GM06990 (cell line): ENCODE measurements around the gene MGAT3.

ENCODE experiments used
- DNase-seq: peaks from one replicate; pipeline ENCODE4 v3.0.0-alpha.2; 2011; ENCODE audit not compliant: insufficient read length; ENCODE audit errors: extremely low read depth
- H3K27me3 ChIP-seq: replicated peaks from 2 replicates; pipeline ENCODE4 v1.6.0; 2011; ENCODE audit warnings: low read length; ENCODE audit not compliant: control insufficient read depth, insufficient read depth
- H3K36me3 ChIP-seq: 2 replicates; pipeline ENCODE4 v1.5.1; 2011; ENCODE audit warnings: low read length; ENCODE audit not compliant: control insufficient read depth, insufficient read depth
- H3K4me3 ChIP-seq: replicated peaks from 2 replicates; pipeline ENCODE4 v1.5.1; 2011; ENCODE audit warnings: low read depth, mild to moderate bottlenecking, control low read depth, low read length
- TF ChIP-seq, protein P1 (sequence below): IDR thresholded peaks from 2 replicates; pipeline ENCODE4 v1.5.1; 2011; ENCODE audit warnings: low read length, control low read depth, mild to moderate bottlenecking, inconsistent platforms; ENCODE audit not compliant: insufficient read depth, poor library complexity, severe bottlenecking

The MGAT3 gene

DNA sequence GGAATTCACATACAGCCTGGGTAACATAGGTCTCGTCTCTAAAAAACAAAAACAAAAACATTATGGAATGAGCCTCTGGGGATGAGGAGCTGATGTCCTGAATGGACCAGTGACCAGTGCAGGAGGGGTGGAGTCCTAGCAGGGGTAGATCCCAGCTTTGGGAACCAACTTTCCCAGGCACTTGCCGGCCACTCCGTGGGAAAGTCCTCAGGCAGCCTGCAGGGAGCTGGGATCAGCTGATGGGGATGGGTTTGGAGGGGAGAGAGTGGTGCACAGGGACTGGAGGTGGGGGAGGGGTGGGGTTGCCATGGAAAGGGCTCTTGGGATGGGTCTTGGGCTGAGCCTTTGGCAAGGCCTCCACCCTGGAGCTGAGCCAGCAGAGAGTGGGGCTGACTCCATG is 19.1 kb downstream of the MGAT3 start:
- Histone ChIP-seq H3K27me3 (no peaks in the 10 kb centered on the region), H3K36me3 (peaks cover 36% of the 10 kb centered on the region), H3K4me3 (no peak overlapping the region)
- TF ChIP-seq, protein P1, sequence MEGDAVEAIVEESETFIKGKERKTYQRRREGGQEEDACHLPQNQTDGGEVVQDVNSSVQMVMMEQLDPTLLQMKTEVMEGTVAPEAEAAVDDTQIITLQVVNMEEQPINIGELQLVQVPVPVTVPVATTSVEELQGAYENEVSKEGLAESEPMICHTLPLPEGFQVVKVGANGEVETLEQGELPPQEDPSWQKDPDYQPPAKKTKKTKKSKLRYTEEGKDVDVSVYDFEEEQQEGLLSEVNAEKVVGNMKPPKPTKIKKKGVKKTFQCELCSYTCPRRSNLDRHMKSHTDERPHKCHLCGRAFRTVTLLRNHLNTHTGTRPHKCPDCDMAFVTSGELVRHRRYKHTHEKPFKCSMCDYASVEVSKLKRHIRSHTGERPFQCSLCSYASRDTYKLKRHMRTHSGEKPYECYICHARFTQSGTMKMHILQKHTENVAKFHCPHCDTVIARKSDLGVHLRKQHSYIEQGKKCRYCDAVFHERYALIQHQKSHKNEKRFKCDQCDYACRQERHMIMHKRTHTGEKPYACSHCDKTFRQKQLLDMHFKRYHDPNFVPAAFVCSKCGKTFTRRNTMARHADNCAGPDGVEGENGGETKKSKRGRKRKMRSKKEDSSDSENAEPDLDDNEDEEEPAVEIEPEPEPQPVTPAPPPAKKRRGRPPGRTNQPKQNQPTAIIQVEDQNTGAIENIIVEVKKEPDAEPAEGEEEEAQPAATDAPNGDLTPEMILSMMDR: no peak
- no peak for DNase-seq

DNA sequence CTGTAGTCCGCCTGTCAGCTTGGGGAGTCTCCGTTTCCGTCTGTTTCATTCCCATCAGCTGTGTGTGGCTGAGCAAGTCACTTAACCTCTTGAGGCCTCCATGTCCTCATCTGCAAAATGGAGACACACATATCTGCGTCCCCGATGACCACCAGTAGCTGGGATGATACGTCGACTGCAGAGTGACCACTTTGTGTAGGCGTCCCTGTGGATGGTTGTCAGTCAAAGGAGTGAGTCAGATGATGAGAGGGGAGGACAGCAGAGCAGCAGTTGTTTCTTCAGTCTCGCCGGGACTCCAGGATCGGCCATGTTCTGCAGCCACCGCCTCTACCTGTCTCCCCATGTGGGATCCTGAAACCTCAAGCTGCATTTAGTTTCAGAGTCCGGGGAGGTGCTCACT is 19.9 kb downstream of the MGAT3 start:
- Histone ChIP-seq H3K4me3 (no peak overlapping the region), H3K36me3 (peaks cover 40% of the 10 kb centered on the region), H3K27me3 (no peaks in the 10 kb centered on the region)
- TF ChIP-seq, protein P1: no peak
- DNase-seq: no peak

DNA sequence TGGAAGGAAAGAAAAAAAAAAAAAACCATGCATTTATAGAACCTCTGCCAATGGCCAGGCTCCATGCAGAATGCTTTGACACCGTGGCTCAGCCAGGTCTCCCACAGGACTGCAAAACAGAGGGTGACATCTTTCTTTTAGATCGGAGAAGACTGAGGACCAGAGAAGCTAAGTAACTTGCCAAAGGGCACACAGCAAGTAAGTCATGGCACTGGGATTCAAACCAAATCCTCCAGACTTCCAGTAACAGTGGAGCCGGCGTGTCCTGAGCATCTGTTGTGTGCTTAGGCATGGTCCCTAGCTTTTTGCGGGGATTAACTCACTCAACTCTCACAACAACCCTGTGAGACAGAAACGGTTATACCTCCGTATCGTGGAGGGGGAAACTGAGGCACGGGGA is 20.7 kb downstream of the MGAT3 start:
- no peaks in the 10 kb centered on the region for H3K27me3 ChIP-seq
- H3K4me3 ChIP-seq: no peak overlapping the region
- TF ChIP-seq, protein P1: no peak
- peaks cover 40% of the 10 kb centered on the region for H3K36me3 ChIP-seq
- DNase-seq: no peak

DNA sequence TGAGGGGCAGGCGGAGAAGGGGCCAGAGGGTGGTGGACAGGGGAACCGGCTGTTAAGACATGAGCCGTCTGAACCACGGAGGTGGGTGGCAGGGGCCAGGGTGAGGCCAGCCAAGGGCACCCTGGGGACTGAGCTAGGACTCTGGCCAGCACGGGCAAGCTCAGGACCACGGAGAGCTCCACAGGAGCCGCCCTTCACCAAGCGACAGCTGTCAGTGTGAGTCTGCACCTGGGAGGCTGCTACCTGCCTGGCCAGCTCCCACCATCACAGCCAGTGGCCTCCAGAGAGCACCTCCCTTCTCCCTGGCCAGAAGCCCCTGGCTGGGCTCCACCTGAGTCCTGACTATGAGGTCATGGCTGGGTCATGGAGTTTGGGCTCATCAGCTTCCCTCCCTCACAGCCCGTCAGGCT is 21.6 kb downstream of the MGAT3 start:
- no peaks in the 10 kb centered on the region for H3K27me3 ChIP-seq
- TF ChIP-seq, protein P1: no peak
- DNase-seq: no peak
- H3K36me3 ChIP-seq: peaks cover 40% of the 10 kb centered on the region
- no peak overlapping the region for H3K4me3 ChIP-seq

DNA sequence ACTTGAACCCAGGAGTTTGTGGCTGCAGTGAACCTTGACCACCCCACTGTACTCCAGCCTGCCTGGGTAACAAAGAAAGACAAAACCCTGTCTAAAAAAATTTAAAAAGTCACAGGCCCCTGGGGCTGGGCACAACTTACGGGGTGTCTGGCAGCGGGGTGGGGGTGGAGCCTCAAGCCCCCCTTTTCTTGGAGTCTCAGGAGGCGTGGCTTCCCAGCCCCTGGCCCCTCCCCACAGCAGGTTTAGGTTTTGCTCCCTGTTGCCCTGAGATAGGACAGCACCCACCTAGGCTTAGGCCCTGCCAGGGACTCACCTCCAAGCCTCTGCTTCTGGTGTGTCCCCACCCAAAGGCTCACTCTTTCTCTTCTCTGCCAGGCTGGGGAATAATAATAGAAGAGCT is 22.4 kb downstream of the MGAT3 start:
- Histone ChIP-seq H3K27me3 (no peaks in the 10 kb centered on the region), H3K4me3 (no peak overlapping the region), H3K36me3 (peaks cover 37% of the 10 kb centered on the region)
- TF ChIP-seq, protein P1: no peak
- no peak for DNase-seq

DNA sequence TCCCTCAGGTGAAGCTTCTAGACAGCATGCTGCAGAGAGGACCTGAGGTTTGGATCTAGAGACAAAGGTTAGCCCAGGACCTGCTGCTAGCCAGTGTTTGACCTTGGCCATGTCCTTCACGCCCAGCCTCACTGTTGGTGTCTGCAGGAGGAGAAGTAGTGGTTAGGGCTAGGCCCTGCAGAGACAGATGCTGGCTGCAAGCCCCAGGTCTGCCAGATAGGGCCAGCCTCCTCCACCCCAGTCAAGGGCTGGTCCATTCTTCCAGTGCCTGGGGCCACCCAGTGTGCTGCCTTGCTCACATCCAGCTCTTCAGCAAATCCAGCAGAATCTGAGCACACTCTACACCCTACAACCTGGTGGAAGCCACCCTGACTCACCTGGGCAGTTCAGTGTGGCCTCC is 23.7 kb downstream of the MGAT3 start:
- Histone ChIP-seq H3K27me3 (no peaks in the 10 kb centered on the region), H3K4me3 (no peak overlapping the region), H3K36me3 (peaks cover 33% of the 10 kb centered on the region)
- TF ChIP-seq, protein P1: no peak
- DNase-seq: no peak
